GM18858 (cell line): ENCODE measurements around the gene NRG4.
"Not testable (repeated sequence)": the region's sequence is repeated elsewhere in the genome, so short reads cannot be mapped to it uniquely, and the experiment has no call there.

Experiments
- ATAC-seq: cut with Tn5 transposase; IDR thresholded peaks from one replicate; pipeline ENCODE4 v1.9.1; 2021; ENCODE audit not compliant: unreplicated experiment

The NRG4 gene

DNA sequence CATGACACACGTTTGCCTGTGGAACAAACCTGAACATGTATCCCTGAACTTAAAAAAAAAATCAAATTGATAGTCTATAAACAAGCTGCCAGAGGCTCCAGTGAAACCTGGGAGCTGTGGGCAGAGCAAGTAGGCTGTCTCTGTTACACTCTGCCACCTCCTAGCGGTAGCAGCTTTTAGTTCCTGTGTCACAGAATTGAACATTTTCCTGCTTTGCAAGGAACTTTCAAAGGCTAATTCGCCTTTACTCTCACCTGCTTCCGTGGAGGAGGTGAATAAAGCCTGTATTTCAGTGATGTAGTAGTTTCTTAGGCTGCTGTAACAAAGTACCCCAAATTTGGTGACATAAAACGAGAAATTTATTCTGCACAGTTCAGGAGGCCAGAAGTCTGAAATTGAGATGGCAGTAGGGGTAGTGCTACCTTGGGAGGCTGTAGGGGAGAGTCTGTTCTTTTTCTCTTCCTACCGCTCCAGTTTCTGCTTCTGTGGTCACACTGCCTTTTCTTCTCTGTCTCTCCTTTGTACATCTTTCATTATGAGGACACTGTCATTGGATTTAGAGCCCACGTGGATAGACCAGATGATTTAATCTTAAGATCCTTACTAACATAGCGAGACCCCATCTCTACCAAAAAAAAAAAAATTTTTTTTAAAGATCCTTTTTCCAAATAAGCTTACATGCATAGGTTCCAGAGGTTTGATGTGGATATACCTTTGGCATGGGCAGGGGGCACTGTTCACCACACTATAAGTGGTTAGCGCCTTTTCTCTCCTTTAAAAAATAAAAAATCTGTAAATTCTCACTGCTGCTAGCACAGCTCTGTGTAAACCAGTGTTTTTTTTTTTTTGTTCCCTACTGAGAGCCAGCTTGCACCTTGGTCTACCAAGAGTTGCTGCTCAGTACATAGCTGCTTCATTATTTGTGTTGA is 83.3 kb downstream of the NRG4 start:
- no peak for ATAC-seq

GRCh38 chr15:75927601-75928000 is 84.6 kb downstream of the NRG4 start:
- no peak for ATAC-seq

GRCh38 chr15:75926931-75927330 is 85.3 kb downstream of the NRG4 start:
- ATAC-seq = no peak

DNA sequence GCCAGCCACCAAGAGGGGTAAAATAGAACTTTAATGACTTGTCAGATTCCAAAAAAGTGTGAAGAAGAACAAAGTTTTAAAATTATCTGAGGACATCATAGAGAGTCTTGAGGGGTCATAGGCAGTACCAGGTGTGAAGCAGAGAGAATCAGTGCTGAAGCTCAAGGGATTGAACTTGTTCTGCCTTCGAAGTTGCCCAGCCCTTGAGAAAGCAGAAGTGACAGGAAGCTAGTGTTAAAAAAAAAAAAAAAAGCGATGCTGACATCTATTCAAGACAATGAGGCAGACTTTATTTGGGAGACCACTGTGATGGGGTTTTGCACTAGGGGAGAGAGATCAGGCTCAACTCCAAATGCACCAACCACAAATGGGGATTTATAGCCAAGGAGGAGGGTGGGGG is 86.8 kb downstream of the NRG4 start:
- ATAC-seq = no peak

DNA sequence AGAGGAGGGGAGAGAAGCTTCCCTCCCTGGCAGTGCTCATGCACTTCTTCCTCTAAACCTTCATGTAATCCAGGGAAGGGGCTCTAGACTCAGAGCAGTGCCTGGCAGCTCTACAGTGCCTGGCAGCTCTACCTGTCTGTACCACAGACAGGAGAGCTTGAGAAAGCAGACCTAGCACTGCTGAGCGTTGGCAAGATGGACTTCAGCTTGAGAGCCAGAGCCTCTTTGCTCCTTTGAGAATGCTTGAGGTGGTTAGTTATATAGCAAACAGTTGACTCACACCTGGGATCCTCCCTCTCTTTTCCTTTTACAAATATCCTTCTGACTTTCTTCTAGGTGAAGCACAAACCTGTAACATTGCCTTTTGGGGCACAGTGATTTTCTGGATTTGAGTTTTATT is 87.6 kb downstream of the NRG4 start:
- no peak for ATAC-seq

DNA sequence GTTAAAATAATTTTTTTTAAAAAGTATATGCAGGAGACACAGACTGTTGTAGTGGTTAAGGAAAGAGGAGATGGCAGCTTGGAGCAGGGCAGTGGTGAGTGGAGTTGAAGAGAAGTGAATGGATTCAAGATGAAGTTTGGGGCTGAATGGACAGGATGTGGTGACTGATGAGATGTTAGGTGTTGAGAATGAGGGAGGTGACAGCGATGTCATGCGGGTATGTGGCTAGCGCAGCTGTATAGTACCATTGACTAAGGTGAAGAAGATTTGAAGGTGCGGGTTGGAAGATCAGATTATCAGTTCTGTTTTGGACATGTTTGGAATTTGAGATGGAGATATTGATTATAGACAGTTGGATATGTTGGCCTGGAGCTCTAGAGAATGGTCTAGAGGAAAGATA is 88.5 kb downstream of the NRG4 start:
- no peak for ATAC-seq

- no peak for ATAC-seq
Observed at GRCh38 chr15:75921732-75922703, 90.2 kb downstream of the NRG4 start.

GRCh38 chr15:75920079-75920478 is 92.1 kb downstream of the NRG4 start:
- ATAC-seq = no peak

DNA sequence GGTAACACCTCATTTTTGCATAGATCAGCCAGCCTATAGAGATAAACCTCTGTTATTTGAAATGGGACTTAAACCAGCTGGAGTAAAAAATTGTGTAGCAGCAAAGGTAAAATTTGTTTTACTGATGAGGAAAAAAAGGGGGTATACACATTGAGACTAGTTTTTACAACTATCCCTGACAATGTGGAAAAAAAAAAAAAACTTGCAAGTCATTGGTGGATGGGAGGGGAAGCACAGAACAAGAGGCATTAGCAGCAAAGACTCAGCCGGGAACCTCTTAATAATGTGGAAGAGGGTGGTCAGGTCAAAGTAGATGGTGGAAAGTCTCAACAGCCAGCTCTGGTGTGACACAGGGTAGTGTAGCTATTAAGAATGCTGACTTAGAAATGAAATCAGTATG is 94.1 kb downstream of the NRG4 start:
- no peak for ATAC-seq

DNA sequence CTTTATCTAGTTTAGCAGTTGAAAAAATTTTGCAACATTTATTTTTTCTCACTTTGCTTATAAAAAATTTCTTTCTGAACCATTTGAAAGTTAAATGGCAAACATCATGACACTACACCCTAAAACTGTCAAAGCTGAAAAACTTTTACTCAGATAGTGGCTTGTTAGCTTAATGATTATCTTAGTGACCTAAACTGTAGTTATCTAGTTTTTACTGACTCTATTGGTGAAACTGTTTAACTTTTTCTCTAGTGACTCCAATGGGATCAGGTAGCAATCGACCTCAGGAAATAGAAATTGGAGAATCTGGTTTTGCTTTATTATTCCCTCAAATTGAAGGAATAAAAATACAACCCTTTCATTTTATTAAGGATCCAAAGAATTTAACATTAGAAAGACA is 95.2 kb downstream of the NRG4 start:
- ATAC-seq = no peak

DNA sequence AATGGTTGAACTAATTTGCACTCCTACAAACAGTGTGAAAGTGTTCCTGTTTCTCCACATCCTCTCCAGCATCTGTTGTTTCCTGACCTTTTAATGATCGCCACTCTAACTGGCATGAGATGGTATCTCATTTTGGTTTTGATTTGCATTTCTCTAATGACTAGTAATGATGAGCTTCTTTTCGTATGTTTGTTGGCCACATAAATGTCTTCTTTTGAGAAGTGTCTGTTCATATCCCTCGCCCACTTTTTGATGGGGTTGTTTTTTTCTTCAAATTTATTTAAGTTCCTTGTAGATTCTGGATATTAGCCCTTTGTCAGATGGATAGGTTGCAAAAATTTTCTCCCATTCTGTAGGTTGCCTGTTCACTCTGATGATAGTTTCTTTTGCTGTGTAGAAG is 101.9 kb downstream of the NRG4 start:
- ATAC-seq = not testable (repeated sequence)

DNA sequence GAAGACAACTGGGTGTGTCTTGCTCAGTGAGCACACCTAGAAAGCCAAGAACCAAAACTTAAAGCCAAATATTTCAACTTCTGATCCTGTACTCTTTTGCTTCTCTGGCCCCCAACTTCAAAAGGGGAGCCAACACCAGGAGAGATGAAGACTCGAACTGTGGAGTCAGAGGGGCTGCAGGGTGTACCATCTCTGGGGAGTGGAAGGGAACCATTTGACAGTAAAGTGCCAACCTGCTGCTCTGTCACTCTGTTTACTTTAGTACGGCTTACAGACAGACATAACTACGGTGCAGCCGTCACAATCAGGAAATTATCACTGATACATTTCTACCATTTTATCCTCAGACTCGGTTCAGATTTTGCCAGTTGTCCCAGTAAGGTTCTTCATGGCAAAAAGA is 107.0 kb downstream of the NRG4 start:
- no peak for ATAC-seq

GRCh38 chr15:75903331-75904239 is 108.6 kb downstream of the NRG4 start, which contains the start of gene FBXO22:
Gene FBXO22, plus strand, starts transcription at chr15:75903878. Its CDS starts 86 bp downstream, at chr15:75903964.
- ATAC-seq = peak; percentile 70

- no peak for ATAC-seq
Observed at GRCh38 chr15:75902129-75902557, 110.1 kb downstream of the NRG4 start.

DNA sequence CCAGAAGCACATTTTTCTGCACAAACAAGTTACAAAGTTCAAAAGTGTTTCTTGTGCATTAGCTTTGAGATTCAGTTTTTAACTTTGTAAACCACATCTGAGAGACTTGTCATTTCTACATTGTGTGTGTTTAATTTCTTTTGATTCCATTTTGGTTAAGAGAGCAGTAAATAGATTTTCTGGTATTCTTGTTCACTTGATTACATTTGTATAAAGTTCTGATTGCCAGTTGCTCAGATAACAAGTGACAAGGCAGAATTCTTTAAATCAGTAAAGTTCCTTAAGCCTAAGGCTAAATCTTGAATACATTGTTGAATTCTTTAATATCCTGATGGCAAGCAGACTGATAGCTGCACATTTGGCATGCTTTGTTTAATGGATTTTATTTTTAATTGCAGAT is 111.6 kb downstream of the NRG4 start:
- no peak for ATAC-seq

- ATAC-seq = no peak
Observed at GRCh38 chr15:75895731-75896130, 116.5 kb downstream of the NRG4 start.

- no peak for ATAC-seq
Observed at GRCh38 chr15:75891895-75892294, 120.3 kb downstream of the NRG4 start.
